K562 (cell line): ENCODE results near the gene ANAPC16. TPM values are rescaled to one million over a fixed set of nuclear protein-coding genes. Genes with fewer than 3 reads are reported as not detected.

Experiments used
- EP300 ChIP-seq: IDR thresholded peaks from 2 replicates; pipeline ENCODE4 v1.6.1; 2012; ENCODE audit warnings: low read length, improper control_type of control experiment
- GATAD2A ChIP-seq: fragments of 450-650 bp; IDR thresholded peaks from 2 replicates; pipeline ENCODE4 v1.6.1; 2017
- MEF2D ChIP-seq: conservative IDR thresholded peaks from 2 replicates; pipeline ENCODE4 v1.6.1; 2016; ENCODE audit warnings: low read depth, missing genetic modification characterization, missing compliant biosample characterization
- POLR2AphosphoS5 ChIP-seq: IDR thresholded peaks from 2 replicates; pipeline ENCODE4 v1.6.1; 2011; ENCODE audit warnings: mild to moderate bottlenecking, low read depth, low read length, moderate library complexity; ENCODE audit not compliant: control insufficient read depth, insufficient read depth
- POU5F1 ChIP-seq: fragments of 150-350 bp; IDR thresholded peaks from 2 replicates; pipeline ENCODE4 v1.6.1; 2014; ENCODE audit warnings: borderline replicate concordance, low read length, low read depth, mild to moderate bottlenecking; ENCODE audit not compliant: partially characterized antibody
- RBM14 ChIP-seq: fragments of 200-400 bp; formaldehyde crosslinking; IDR thresholded peaks from 2 replicates; pipeline ENCODE4 v1.6.1; 2018; ENCODE audit warnings: low read depth, mild to moderate bottlenecking, low read length, moderate library complexity, borderline replicate concordance; ENCODE audit not compliant: insufficient read depth
- SP1 ChIP-seq: sonication (generic); formaldehyde crosslinking; IDR thresholded peaks from 2 replicates; pipeline ENCODE4 v1.8.1; 2022; ENCODE audit warnings: mild to moderate bottlenecking, missing genetic modification reagents
- STAG1 ChIP-seq: sonication (generic); formaldehyde crosslinking; IDR thresholded peaks from 2 replicates; pipeline ENCODE4 v1.5.0; 2020; ENCODE audit warnings: missing genetic modification reagents, borderline replicate concordance
- STAT5B ChIP-seq: fragments of 250-450 bp; sonication (Bioruptor Pico); IDR thresholded peaks from 2 replicates; pipeline ENCODE4 v1.8.0; 2021; ENCODE audit warnings: mild to moderate bottlenecking, inconsistent platforms
- ZBTB1 ChIP-seq: sonication (generic); formaldehyde crosslinking; IDR thresholded peaks from 2 replicates; pipeline ENCODE4 v1.8.1; 2023; ENCODE audit warnings: missing genetic modification reagents, low read depth, mild to moderate bottlenecking, borderline replicate concordance
- ZNF174 ChIP-seq: fragments of 250-450 bp; sonication (Bioruptor Pico); IDR thresholded peaks from 2 replicates; pipeline ENCODE4 v1.4.0; 2020; ENCODE audit warnings: mild to moderate bottlenecking
- ZNF699 ChIP-seq: fragments of 250-450 bp; sonication (Bioruptor Pico); IDR thresholded peaks from 2 replicates; pipeline ENCODE4 v1.8.0; 2021; ENCODE audit warnings: mild to moderate bottlenecking, moderate library complexity; ENCODE audit not compliant: insufficient replicate concordance
- ZNF76 ChIP-seq: fragments of 250-450 bp; sonication (Bioruptor Pico); IDR thresholded peaks from 2 replicates; pipeline ENCODE4 v1.4.0; 2020; ENCODE audit warnings: mild to moderate bottlenecking, moderate library complexity, borderline replicate concordance
- polyA plus RNA-seq, 8 experiments: library from polyadenylated mRNA; depleted of rRNA in 4 of 8; stranded (reverse) in 5 of 8; unstranded in 3 of 8; fragments of >200 nt; fragmentation: Nextera tagmentation in 2 of 8; fragmentation: Illumina TruSeq in 1 of 8; extraction: Ambion mirVana in 2 of 8; extraction: Trizol in 1 of 8; gene quantifications; 2 replicates each; pipeline versions ENCODE4 v1.2.1 to v1.2.3, GENCODE V29; 2011 to 2014; ENCODE audit warnings: inconsistent platforms in 1 of 8, missing spikeins in 1 of 8
- total RNA-seq, 7 experiments: library from RNA; depleted of rRNA in 6 of 7; stranded (reverse); fragments of >200 nt in 6 of 7; fragmentation: Illumina TruSeq in 2 of 7; extraction: Trizol in 2 of 7; gene quantifications; 2 replicates each; pipeline versions ENCODE4 v1.2.1 to v1.2.3, GENCODE V29; 2011 to 2021; ENCODE audit warnings: low replicate concordance in 1 of 7
- TF ChIP-seq, protein P1 (sequence below): fragments of 450-650 bp; formaldehyde crosslinking; IDR thresholded peaks from 2 replicates; pipeline ENCODE4 v1.4.0; 2020; ENCODE audit warnings: mild to moderate bottlenecking, mixed read lengths
- TF ChIP-seq, protein P2 (sequence below): sonication (generic); formaldehyde crosslinking; IDR thresholded peaks from 2 replicates; pipeline ENCODE4 v1.4.0; 2020; ENCODE audit warnings: mild to moderate bottlenecking, missing genetic modification reagents
- TF ChIP-seq, protein P3 (sequence below): fragments of 450-650 bp; formaldehyde crosslinking; IDR thresholded peaks from 2 replicates; pipeline ENCODE4 v1.4.0; 2022; ENCODE audit warnings: missing genetic modification characterization
- TF ChIP-seq, protein P4 (sequence below): fragments of 250-450 bp; sonication (Bioruptor Pico); IDR thresholded peaks from 2 replicates; pipeline ENCODE4 v1.6.1; 2021; ENCODE audit warnings: mild to moderate bottlenecking
- TF ChIP-seq, protein P5 (sequence below): sonication (generic); formaldehyde crosslinking; IDR thresholded peaks from 2 replicates; pipeline ENCODE4 v1.8.0; 2022; ENCODE audit warnings: missing genetic modification reagents, mild to moderate bottlenecking, moderate library complexity, borderline replicate concordance
- TF ChIP-seq, protein P6 (sequence below): IDR thresholded peaks from 3 replicates; pipeline ENCODE4 v1.6.1; 2011; ENCODE audit warnings: borderline replicate concordance, mild to moderate bottlenecking; ENCODE audit not compliant: insufficient read length, insufficient read depth

ANAPC16 gene
- total and polyA plus RNA-seq, 9 of the 15 experiments (the other 6 are each of a cell fraction or from before 2014, with no cell fraction given) = 42.6 to 208 (median 108) TPM

DNA sequence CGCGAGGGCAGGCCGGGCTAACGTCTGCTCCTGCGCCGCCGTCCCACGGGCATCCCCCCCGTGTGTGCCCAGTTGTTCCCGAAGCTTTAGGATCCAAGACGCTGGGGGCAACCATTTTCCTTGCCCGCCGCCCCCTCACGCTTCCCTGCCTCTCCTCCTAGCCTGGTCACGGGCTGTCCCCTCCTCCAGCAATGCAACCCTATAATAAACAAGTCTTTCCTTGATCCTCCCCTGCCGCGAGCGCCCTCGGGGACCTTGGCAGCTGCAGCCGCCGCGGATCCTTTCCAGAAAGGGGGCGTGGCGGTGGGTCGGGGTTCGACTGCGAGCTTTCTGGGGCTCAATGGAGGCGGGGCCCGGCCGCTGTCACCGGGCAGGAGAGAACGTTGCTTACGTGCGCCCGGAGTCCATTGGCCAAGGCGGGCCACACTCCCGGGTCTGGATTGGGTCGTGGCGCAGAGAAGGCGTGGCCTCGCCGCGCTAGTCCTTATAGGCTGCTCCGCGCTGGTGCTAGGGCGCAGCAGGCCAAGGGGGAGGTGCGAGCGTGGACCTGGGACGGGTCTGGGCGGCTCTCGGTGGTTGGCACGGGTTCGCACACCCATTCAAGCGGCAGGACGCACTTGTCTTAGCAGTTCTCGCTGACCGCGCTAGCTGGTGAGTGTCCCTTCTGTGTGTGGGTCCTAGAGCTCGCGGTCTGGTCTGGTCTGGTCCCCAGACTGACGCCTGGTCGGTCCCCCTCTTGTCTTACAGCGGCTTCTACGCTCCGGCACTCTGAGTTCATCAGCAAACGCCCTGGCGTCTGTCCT, 57.8 kb downstream of the ANAPC16 start, which contains the start of gene DDIT4 (continued):
- TF ChIP-seq, protein P1, sequence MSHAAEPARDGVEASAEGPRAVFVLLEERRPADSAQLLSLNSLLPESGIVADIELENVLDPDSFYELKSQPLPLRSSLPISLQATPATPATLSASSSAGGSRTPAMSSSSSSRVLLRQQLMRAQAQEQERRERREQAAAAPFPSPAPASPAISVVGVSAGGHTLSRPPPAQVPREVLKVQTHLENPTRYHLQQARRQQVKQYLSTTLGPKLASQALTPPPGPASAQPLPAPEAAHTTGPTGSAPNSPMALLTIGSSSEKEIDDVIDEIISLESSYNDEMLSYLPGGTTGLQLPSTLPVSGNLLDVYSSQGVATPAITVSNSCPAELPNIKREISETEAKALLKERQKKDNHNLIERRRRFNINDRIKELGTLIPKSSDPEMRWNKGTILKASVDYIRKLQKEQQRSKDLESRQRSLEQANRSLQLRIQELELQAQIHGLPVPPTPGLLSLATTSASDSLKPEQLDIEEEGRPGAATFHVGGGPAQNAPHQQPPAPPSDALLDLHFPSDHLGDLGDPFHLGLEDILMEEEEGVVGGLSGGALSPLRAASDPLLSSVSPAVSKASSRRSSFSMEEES = peak; percentile 65
- TF ChIP-seq, protein P2, sequence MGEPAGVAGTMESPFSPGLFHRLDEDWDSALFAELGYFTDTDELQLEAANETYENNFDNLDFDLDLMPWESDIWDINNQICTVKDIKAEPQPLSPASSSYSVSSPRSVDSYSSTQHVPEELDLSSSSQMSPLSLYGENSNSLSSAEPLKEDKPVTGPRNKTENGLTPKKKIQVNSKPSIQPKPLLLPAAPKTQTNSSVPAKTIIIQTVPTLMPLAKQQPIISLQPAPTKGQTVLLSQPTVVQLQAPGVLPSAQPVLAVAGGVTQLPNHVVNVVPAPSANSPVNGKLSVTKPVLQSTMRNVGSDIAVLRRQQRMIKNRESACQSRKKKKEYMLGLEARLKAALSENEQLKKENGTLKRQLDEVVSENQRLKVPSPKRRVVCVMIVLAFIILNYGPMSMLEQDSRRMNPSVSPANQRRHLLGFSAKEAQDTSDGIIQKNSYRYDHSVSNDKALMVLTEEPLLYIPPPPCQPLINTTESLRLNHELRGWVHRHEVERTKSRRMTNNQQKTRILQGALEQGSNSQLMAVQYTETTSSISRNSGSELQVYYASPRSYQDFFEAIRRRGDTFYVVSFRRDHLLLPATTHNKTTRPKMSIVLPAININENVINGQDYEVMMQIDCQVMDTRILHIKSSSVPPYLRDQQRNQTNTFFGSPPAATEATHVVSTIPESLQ (CRISPR knock-in tag) = peak; percentile 29; the same call in 1 of the 2 replicates
- TF ChIP-seq ZNF174 = no peak
- TF ChIP-seq MEF2D (tag) = no peak
- no peak for TF ChIP-seq STAG1 (CRISPR knock-in tag)
- no peak for TF ChIP-seq GATAD2A
- TF ChIP-seq ZBTB1 (CRISPR knock-in tag) = no peak; the same call in 1 of the 2 replicates
- TF ChIP-seq, protein P3, sequence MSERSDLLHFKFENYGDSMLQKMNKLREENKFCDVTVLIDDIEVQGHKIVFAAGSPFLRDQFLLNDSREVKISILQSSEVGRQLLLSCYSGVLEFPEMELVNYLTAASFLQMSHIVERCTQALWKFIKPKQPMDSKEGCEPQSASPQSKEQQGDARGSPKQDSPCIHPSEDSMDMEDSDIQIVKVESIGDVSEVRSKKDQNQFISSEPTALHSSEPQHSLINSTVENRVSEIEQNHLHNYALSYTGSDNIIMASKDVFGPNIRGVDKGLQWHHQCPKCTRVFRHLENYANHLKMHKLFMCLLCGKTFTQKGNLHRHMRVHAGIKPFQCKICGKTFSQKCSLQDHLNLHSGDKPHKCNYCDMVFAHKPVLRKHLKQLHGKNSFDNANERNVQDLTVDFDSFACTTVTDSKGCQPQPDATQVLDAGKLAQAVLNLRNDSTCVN (CRISPR knock-in tag) = peak; percentile 97
- peak; percentile 97 for TF ChIP-seq POLR2AphosphoS5
- TF ChIP-seq, protein P4, sequence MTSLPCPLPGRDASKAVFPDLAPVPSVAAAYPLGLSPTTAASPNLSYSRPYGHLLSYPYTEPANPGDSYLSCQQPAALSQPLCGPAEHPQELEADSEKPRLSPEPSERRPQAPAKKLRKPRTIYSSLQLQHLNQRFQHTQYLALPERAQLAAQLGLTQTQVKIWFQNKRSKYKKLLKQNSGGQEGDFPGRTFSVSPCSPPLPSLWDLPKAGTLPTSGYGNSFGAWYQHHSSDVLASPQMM (CRISPR knock-in tag) = no peak
- peak; percentile 43 for TF ChIP-seq ZNF76 (CRISPR knock-in tag)
- TF ChIP-seq ZNF699 = no peak
- TF ChIP-seq, protein P5, sequence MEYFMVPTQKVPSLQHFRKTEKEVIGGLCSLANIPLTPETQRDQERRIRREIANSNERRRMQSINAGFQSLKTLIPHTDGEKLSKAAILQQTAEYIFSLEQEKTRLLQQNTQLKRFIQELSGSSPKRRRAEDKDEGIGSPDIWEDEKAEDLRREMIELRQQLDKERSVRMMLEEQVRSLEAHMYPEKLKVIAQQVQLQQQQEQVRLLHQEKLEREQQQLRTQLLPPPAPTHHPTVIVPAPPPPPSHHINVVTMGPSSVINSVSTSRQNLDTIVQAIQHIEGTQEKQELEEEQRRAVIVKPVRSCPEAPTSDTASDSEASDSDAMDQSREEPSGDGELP (CRISPR knock-in tag) = peak; percentile 93
- TF ChIP-seq POU5F1 = no peak
- TF ChIP-seq RBM14 = no peak
- TF ChIP-seq, protein P6, sequence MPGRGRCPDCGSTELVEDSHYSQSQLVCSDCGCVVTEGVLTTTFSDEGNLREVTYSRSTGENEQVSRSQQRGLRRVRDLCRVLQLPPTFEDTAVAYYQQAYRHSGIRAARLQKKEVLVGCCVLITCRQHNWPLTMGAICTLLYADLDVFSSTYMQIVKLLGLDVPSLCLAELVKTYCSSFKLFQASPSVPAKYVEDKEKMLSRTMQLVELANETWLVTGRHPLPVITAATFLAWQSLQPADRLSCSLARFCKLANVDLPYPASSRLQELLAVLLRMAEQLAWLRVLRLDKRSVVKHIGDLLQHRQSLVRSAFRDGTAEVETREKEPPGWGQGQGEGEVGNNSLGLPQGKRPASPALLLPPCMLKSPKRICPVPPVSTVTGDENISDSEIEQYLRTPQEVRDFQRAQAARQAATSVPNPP = no peak
- peak; percentile 34 for TF ChIP-seq EP300
- TF ChIP-seq STAT5B (CRISPR knock-in tag) = no peak
- TF ChIP-seq SP1 (CRISPR knock-in tag) = peak; percentile 96
